HepG2 (cell line): ENCODE results near the gene GRIK2. TPM values are rescaled to one million over a fixed set of nuclear protein-coding genes. Genes with fewer than 3 reads are reported as not detected.

Source experiments
- ATAC-seq: fragments of 200-7000 bp; cut with Tn5 transposase; 3 replicates; pipeline ENCODE4 v1.9.1; 2020; ENCODE audit warnings: mild to moderate bottlenecking, moderate library complexity
- BruUV-seq: library from RNA; stranded (reverse); fragments of 400-500 nt; replicated peaks from 2 replicates; lab custom pipeline; 2021; lab: Mats Ljungman, UMichigan
- CTCF ChIA-PET: fragments of 300-600 bp; formaldehyde crosslinking; extraction: SDS; loops from one replicate; lab custom pipeline; 2021; ENCODE audit warnings: low total read pairs, inconsistent platforms, low intra/inter-chr PET ratio; lab: Yijun Ruan, JAX
- POLR2A ChIA-PET: fragments of 350-600 bp; sonication (Branson Sonifier 250); formaldehyde crosslinking; loops from one replicate; lab custom pipeline; 2020; ENCODE audit warnings: antibody characterized with exemption, inconsistent platforms; lab: Yijun Ruan, JAX
- DNase-seq: peaks from one replicate; pipeline ENCODE4 v3.0.0-alpha.2; 2015; ENCODE audit warnings: low spot score
- FAIRE-seq: peaks from 3 replicates; lab custom pipeline; 2011; peaks lifted over from hg19 to GRCh38; lab: Jason Lieb, UNC
- H2AFZ ChIP-seq: one replicate; pipeline ENCODE4 v1.6.1; 2011; ENCODE audit warnings: low read length, inconsistent platforms
- H3K27ac ChIP-seq: fragments of 300-600 bp; 3 replicates; pipeline ENCODE4 v1.8.0; 2011; ENCODE audit warnings: mixed run types, mild to moderate bottlenecking, mixed read lengths, low read length, inconsistent platforms; ENCODE audit not compliant: insufficient read depth; ENCODE audit errors: extremely low read length
- H3K27me3 ChIP-seq, 2 experiments: fragments of 200-600 bp in 1 of 2; 2 replicates in 1 of 2; 3 replicates in 1 of 2; pipeline versions ENCODE4 v1.6.0 to v1.8.0; 2011; ENCODE audit warnings: low read length in 2 of 2, mild to moderate bottlenecking in 2 of 2, moderate library complexity in 2 of 2, inconsistent platforms in 1 of 2; ENCODE audit not compliant: insufficient read depth in 2 of 2, control insufficient read depth in 1 of 2
- H3K36me3 ChIP-seq, 2 experiments: fragments of 200-600 bp in 1 of 2; replicated peaks in 1 of 2; 2 replicates in 1 of 2; 3 replicates in 1 of 2; pipeline versions ENCODE4 v1.5.1 to v1.8.0; 2011; ENCODE audit warnings: low read length in 2 of 2, inconsistent platforms in 1 of 2; ENCODE audit not compliant: insufficient read depth in 2 of 2, control insufficient read depth in 1 of 2
- H3K4me1 ChIP-seq: 2 replicates; pipeline ENCODE4 v1.5.1; 2012; ENCODE audit warnings: low read length, inconsistent platforms; ENCODE audit not compliant: insufficient read depth
- H3K4me2 ChIP-seq: 2 replicates; pipeline ENCODE4 v1.6.0; 2011; ENCODE audit warnings: low read depth, low read length, inconsistent platforms
- H3K4me3 ChIP-seq, 3 experiments: fragments of 200-600 bp in 1 of 3; sonication (generic), shearing (Covaris generic) in 1 of 3; replicated peaks in 1 of 3; 2 replicates each; pipeline ENCODE4 v1.5.1; 2011 to 2016; ENCODE audit warnings: low read length in 3 of 3, inconsistent platforms in 2 of 3, low read depth in 2 of 3, mild to moderate bottlenecking in 2 of 3, control low read depth in 1 of 3, mixed read lengths in 1 of 3; ENCODE audit not compliant: insufficient read depth in 1 of 3
- H3K79me2 ChIP-seq: one replicate; pipeline ENCODE4 v1.6.1; 2011; ENCODE audit warnings: low read length, inconsistent platforms; ENCODE audit not compliant: insufficient read depth
- H3K9ac ChIP-seq: 2 replicates; pipeline ENCODE4 v1.6.0; 2011; ENCODE audit warnings: mild to moderate bottlenecking, low read depth, low read length, inconsistent platforms; ENCODE audit not compliant: insufficient read depth
- H3K9me3 ChIP-seq: 2 replicates; pipeline ENCODE4 v1.5.1; 2012; ENCODE audit warnings: mild to moderate bottlenecking, low read length
- H4K20me1 ChIP-seq: 2 replicates; pipeline ENCODE4 v1.6.0; 2011; ENCODE audit warnings: inconsistent platforms, mild to moderate bottlenecking, low read length, moderate library complexity; ENCODE audit not compliant: insufficient read depth
- BRD4 ChIP-seq: sonication (generic); formaldehyde crosslinking; IDR thresholded peaks from 2 replicates; pipeline ENCODE4 v1.4.0; 2020; ENCODE audit warnings: missing genetic modification reagents
- CAMTA2 ChIP-seq: sonication (generic); formaldehyde crosslinking; IDR thresholded peaks from 2 replicates; pipeline ENCODE4 v1.4.0; 2020; ENCODE audit warnings: mild to moderate bottlenecking, missing genetic modification reagents, borderline replicate concordance
- HIVEP1 ChIP-seq: sonication (generic); formaldehyde crosslinking; IDR thresholded peaks from 2 replicates; pipeline ENCODE4 v1.4.0; 2020; ENCODE audit warnings: mild to moderate bottlenecking, missing genetic modification reagents
- MAZ ChIP-seq, 2 experiments: sonication (generic) in 1 of 2; formaldehyde crosslinking in 1 of 2; IDR thresholded peaks; 2 replicates each; pipeline versions ENCODE4 v1.5.0 to v1.6.1; 2012 to 2020; ENCODE audit warnings: low read depth in 2 of 2, mild to moderate bottlenecking in 2 of 2, borderline replicate concordance in 1 of 2, improper control_type of control experiment in 1 of 2, low read length in 1 of 2, missing genetic modification reagents in 1 of 2, moderate library complexity in 1 of 2
- ZBTB8A ChIP-seq: sonication (generic); formaldehyde crosslinking; IDR thresholded peaks from 2 replicates; pipeline ENCODE4 v1.4.0; 2020; ENCODE audit warnings: mild to moderate bottlenecking, low read depth, missing genetic modification reagents, borderline replicate concordance
- ZFYVE20 ChIP-seq: sonication (generic); formaldehyde crosslinking; IDR thresholded peaks from 2 replicates; pipeline ENCODE4 v1.8.0; 2023; ENCODE audit warnings: low read depth, mild to moderate bottlenecking, moderate library complexity, missing genetic modification reagents, borderline replicate concordance
- ZNF34 ChIP-seq: sonication (generic); formaldehyde crosslinking; IDR thresholded peaks from 2 replicates; pipeline ENCODE4 v1.4.0; 2020; ENCODE audit warnings: mild to moderate bottlenecking, missing genetic modification reagents, borderline replicate concordance
- ZNF510 ChIP-seq: sonication (generic); formaldehyde crosslinking; IDR thresholded peaks from 2 replicates; pipeline ENCODE4 v1.4.0; 2020; ENCODE audit warnings: low read depth, mild to moderate bottlenecking, missing genetic modification reagents
- ZNF580 ChIP-seq: IDR thresholded peaks from 2 replicates; pipeline ENCODE4 v1.6.1; 2016; ENCODE audit warnings: low read depth, borderline replicate concordance
- ZSCAN31 ChIP-seq: sonication (generic); formaldehyde crosslinking; IDR thresholded peaks from 2 replicates; pipeline ENCODE4 v1.5.0; 2020; ENCODE audit warnings: low read depth, mild to moderate bottlenecking, missing genetic modification reagents
- WGBS: methylation state at CpG from one replicate; pipeline ENCODE4 v1.1.6; 2017; ENCODE audit warnings: low lambda C conversion rate; 5-methylcytosine and 5-hydroxymethylcytosine counted together
- in situ Hi-C: cut with HindIII; loops from 2 replicates; pipeline ENCODE4 v1.10.0; 2017; ENCODE audit warnings: low pct_unique_long_range_greater_than_20kb; ENCODE audit not compliant: extremely low pct_ligation_motif_present
- intact Hi-C: fragments of 100-400 bp; cut with micrococcal nuclease; formaldehyde crosslinking; loops from one replicate; pipeline ENCODE4 v1.10.0; 2022; ENCODE audit not compliant: unreplicated experiment
- polyA plus RNA-seq, 8 experiments: library from polyadenylated mRNA; depleted of rRNA in 3 of 8; stranded (reverse) in 7 of 8; unstranded in 1 of 8; fragments of >200 nt; fragmentation: Illumina TruSeq in 4 of 8; extraction: Trizol in 4 of 8; gene quantifications; 2 replicates each; pipeline versions ENCODE4 v1.2.1 to v1.2.3, GENCODE V29; 2011 to 2016; ENCODE audit warnings: low read depth in 4 of 8, missing spikeins in 1 of 8, mixed read lengths in 1 of 8; ENCODE audit not compliant: insufficient read depth in 1 of 8
- total RNA-seq, 5 experiments: library from RNA; depleted of rRNA; stranded (reverse); fragments of >200 nt; fragmentation: Illumina TruSeq; extraction: Trizol; gene quantifications; 2 replicates each; pipeline ENCODE4 v1.2.3, GENCODE V29; 2016; ENCODE audit warnings: low read depth in 1 of 5
- TF ChIP-seq, protein P1 (sequence below): sonication (generic); formaldehyde crosslinking; IDR thresholded peaks from one replicate; pipeline ENCODE4 v1.5.1; 2020; ENCODE audit warnings: mild to moderate bottlenecking, missing genetic modification reagents; ENCODE audit errors: not compliant biosample characterization
- TF ChIP-seq, protein P2 (sequence below): sonication (generic); formaldehyde crosslinking; IDR thresholded peaks from 2 replicates; pipeline ENCODE4 v1.4.0; 2020; ENCODE audit warnings: missing genetic modification reagents

The GRIK2 gene
- total and polyA plus RNA-seq, 2 of the 13 experiments (the other 11 are each of a cell fraction or from before 2014, with no cell fraction given) = not detected

- Histone ChIP-seq H3K4me3 (no peak overlapping the region), H3K9me3 (no peaks in the 10 kb centered on the region), H3K9ac (no peak overlapping the region), H3K4me2 (no peak overlapping the region), H3K4me1 (no peaks in the 10 kb centered on the region), H2AFZ (no peak overlapping the region), H3K27ac (no peak overlapping the region), H4K20me1 (no peaks in the 10 kb centered on the region), H3K36me3 (no peaks in the 10 kb centered on the region), H3K79me2 (no peaks in the 10 kb centered on the region), H3K27me3 (no peaks in the 10 kb centered on the region)
- POLR2A ChIA-PET = no interaction called here
- 3% methylated on average over 5 of the region's 5 CpGs for WGBS
- intact Hi-C loops = no loop called here
- FAIRE-seq = no peak
- BruUV-seq = no TSS peak
- CTCF ChIA-PET = no interaction called here
- no peak for DNase-seq
- in situ Hi-C loops = no loop called here
- ATAC-seq = no peak
- TF ChIP-seq BRD4 (CRISPR knock-in tag) = no peak
- TF ChIP-seq, protein P1, sequence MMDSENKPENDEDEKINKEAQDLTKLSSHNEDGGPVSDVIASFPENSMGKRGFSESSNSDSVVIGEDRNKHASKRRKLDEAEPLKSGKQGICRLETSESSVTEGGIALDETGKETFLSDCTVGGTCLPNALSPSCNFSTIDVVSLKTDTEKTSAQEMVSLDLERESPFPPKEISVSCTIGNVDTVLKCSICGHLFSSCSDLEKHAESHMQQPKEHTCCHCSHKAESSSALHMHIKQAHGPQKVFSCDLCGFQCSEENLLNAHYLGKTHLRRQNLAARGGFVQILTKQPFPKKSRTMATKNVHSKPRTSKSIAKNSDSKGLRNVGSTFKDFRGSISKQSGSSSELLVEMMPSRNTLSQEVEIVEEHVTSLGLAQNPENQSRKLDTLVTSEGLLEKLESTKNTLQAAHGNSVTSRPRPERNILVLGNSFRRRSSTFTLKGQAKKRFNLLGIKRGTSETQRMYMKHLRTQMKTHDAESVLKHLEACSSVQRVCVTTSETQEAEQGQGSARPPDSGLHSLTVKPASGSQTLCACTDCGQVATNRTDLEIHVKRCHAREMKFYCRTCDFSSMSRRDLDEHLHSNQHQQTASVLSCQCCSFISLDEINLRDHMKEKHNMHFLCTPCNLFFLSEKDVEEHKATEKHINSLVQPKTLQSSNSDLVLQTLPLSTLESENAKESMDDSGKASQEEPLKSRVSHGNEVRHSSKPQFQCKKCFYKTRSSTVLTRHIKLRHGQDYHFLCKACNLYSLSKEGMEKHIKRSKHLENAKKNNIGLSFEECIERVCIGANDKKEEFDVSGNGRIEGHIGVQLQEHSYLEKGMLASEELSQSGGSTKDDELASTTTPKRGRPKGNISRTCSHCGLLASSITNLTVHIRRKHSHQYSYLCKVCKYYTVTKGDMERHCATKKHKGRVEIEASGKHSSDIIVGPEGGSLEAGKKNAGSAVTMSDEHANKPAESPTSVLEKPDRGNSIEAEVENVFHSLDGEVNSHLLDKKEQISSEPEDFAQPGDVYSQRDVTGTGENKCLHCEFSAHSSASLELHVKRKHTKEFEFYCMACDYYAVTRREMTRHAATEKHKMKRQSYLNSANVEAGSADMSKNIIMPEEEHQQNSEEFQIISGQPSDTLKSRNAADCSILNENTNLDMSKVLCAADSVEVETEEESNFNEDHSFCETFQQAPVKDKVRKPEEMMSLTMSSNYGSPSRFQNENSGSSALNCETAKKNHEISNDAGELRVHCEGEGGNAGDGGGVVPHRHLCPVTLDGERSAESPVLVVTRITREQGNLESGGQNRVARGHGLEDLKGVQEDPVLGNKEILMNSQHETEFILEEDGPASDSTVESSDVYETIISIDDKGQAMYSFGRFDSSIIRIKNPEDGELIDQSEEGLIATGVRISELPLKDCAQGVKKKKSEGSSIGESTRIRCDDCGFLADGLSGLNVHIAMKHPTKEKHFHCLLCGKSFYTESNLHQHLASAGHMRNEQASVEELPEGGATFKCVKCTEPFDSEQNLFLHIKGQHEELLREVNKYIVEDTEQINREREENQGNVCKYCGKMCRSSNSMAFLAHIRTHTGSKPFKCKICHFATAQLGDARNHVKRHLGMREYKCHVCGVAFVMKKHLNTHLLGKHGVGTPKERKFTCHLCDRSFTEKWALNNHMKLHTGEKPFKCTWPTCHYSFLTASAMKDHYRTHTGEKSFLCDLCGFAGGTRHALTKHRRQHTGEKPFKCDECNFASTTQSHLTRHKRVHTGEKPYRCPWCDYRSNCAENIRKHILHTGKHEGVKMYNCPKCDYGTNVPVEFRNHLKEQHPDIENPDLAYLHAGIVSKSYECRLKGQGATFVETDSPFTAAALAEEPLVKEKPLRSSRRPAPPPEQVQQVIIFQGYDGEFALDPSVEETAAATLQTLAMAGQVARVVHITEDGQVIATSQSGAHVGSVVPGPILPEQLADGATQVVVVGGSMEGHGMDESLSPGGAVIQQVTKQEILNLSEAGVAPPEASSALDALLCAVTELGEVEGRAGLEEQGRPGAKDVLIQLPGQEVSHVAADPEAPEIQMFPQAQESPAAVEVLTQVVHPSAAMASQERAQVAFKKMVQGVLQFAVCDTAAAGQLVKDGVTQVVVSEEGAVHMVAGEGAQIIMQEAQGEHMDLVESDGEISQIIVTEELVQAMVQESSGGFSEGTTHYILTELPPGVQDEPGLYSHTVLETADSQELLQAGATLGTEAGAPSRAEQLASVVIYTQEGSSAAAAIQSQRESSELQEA (CRISPR knock-in tag) = no peak
- TF ChIP-seq MAZ (IDR thresholded peaks at IDR 0.05; ENCODE audit: borderline replicate concordance, low read depth, low read length) = no peak
- no peak for TF ChIP-seq MAZ (CRISPR knock-in tag; IDR thresholded peaks at IDR 0.05; ENCODE audit: low read depth)
- no peak for TF ChIP-seq ZSCAN31 (CRISPR knock-in tag)
- TF ChIP-seq ZNF510 (CRISPR knock-in tag) = no peak
- no peak for TF ChIP-seq ZFYVE20 (CRISPR knock-in tag)
- TF ChIP-seq, protein P2, sequence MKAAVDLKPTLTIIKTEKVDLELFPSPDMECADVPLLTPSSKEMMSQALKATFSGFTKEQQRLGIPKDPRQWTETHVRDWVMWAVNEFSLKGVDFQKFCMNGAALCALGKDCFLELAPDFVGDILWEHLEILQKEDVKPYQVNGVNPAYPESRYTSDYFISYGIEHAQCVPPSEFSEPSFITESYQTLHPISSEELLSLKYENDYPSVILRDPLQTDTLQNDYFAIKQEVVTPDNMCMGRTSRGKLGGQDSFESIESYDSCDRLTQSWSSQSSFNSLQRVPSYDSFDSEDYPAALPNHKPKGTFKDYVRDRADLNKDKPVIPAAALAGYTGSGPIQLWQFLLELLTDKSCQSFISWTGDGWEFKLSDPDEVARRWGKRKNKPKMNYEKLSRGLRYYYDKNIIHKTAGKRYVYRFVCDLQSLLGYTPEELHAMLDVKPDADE = no peak
- TF ChIP-seq ZNF34 (CRISPR knock-in tag) = no peak
- TF ChIP-seq ZNF580 (CRISPR knock-in tag) = no peak
- no peak for TF ChIP-seq CAMTA2 (CRISPR knock-in tag)
- TF ChIP-seq ZBTB8A = no peak
- TF ChIP-seq HIVEP1 (CRISPR knock-in tag) = no peak
Measured at GRCh38 chr6:101429845-101430244, 36.3 kb downstream of the GRIK2 start.
